Dendritic cell treated with granulocyte-macrophage colony-stimulating factor and Interleukin-4, amounts not matched to agents 40 ng/mL and 50 ng/mL, for 4 days (primary cell): ENCODE measurements around the gene PIK3C2B.

Source experiments
- H3K27ac Mint-ChIP-seq: one replicate; pipeline ENCODE4 v1.8.0; 2022; ENCODE audit warnings: mild to moderate bottlenecking, mixed read lengths
- H3K27me3 Mint-ChIP-seq: one replicate; pipeline ENCODE4 v1.8.0; 2022; ENCODE audit warnings: mild to moderate bottlenecking, mixed read lengths
- H3K36me3 Mint-ChIP-seq: one replicate; pipeline ENCODE4 v1.8.0; 2022; ENCODE audit warnings: low read depth, mixed read lengths
- H3K4me1 Mint-ChIP-seq: one replicate; pipeline ENCODE4 v1.8.0; 2022; ENCODE audit warnings: low read depth, mixed read lengths
- H3K4me3 Mint-ChIP-seq: one replicate; pipeline ENCODE4 v1.8.0; 2022; ENCODE audit warnings: mild to moderate bottlenecking, moderate library complexity, mixed read lengths
- H3K9me3 Mint-ChIP-seq: one replicate; pipeline ENCODE4 v1.8.0; 2022; ENCODE audit warnings: mixed read lengths
- intact Hi-C: fragments of 100-400 bp; cut with micrococcal nuclease; formaldehyde crosslinking; loops from one replicate; pipeline ENCODE4 v1.15.0; 2022

The PIK3C2B gene

DNA sequence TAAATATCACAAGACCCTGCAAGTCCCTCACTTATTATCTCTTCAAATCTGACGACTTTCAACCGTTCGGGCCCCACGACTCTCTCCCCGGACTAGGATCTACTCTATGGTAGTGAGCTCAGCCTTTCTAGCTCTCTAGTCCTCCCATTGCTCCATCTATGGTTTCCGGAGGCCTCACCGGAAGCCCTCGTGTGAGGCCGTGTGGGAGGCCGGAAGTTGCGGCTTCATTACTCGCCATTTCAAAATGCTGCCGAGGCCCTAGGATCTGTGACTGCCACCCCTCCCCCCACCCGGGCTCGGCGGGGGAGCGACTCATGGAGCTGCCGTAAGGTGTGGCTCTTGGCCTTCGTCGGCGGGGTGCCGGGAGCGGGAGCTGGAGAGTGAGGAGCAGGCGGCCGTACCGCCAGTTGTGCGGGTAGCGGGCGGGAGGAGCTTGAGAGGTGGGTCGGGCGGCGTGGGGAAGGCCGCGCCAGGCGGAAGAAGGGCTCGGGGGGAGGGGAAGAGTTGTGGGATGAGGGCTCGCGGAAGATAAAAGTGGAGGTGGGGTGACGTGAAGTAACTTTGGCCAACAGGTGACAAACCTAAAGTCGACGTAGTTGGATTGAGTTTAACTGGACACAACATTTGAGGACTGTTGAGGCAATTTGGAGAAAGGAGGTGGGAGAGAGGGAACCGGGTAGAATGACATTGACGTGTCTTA is 21.7 kb upstream of the PIK3C2B start, which contains the start of gene MDM4:
MDM4 (plus strand) TSS at position 227 of the 700 bp plus-strand sequence. CDS start 9,113 bp downstream, outside the sequence.
- peaks cover 63% of the 10 kb centered on the region for H3K4me1 Mint-ChIP-seq
- intact Hi-C loops: loop anchor here (1.0 kb wide), 1 partner anchor 9 kb away; no protein-coding TSS in a partner anchor
- no peaks in the 10 kb centered on the region for H3K27me3 Mint-ChIP-seq
- peaks cover 27% of the 10 kb centered on the region for H3K36me3 Mint-ChIP-seq
- no peak within 1 kb of the TSS for H3K4me3 Mint-ChIP-seq
- H3K27ac Mint-ChIP-seq: no peak within 1 kb of the TSS
- no peaks in the 10 kb centered on the region for H3K9me3 Mint-ChIP-seq

DNA sequence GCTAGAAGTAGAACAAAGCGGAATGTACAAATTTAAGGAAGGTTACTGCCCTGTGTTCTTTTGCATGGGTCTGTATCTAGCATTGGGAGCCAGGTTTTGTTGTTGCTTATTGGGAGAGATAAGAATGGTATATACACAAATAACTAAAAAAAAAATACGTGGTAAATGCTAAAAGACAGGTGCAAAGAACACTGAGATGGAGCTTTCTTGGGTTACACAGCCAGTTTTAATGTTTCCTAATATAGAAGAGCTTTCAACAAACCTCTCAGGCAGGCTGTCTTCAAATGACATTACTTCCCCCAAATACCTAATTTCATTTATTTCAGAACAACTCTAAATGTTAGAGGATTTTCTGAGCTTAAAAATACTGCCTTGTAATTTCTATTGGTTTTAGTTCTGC is 20.2 kb upstream of the PIK3C2B start:
- peaks cover 53% of the 10 kb centered on the region for H3K4me1 Mint-ChIP-seq
- H3K4me3 Mint-ChIP-seq: no peak overlapping the region
- H3K27ac Mint-ChIP-seq: no peak overlapping the region
- no peaks in the 10 kb centered on the region for H3K9me3 Mint-ChIP-seq
- intact Hi-C loops: no loop called here
- no peaks in the 10 kb centered on the region for H3K27me3 Mint-ChIP-seq
- H3K36me3 Mint-ChIP-seq: peaks cover 25% of the 10 kb centered on the region

DNA sequence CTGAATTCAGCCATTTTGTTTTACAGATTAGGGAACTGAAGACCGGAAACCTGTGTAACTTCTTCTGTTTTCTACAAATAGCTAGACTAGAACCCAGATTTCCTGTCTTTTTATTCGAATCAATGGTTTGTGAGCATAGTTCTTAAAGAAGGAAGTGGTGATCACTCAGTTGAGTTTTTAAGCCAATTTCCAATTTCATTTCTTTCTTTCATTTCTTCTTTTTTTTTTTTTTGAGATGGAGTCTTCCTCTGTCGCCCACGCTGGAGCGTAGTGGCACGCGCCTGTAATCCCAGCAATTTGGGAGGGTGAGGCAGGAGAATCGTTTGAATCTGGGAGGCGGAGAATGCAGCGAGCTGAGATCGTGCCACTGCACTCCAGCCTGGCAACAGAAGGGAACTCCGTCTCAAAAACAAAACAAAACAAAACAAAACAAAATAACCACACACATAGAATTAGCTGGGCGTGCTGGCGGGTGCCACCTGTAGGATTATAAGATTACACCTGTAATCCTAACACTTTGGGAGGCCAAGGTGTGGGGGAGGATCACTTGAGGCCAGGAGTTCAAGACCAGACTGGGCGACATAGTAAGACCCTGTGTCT is 18.6 kb upstream of the PIK3C2B start:
- Mint-ChIP-seq H3K9me3 (no peaks in the 10 kb centered on the region), H3K4me1 (peaks cover 39% of the 10 kb centered on the region), H3K27ac (peak overlapping the region; percentile 95), H3K36me3 (peaks cover 8% of the 10 kb centered on the region), H3K4me3 (peak overlapping the region; percentile 66), H3K27me3 (no peaks in the 10 kb centered on the region)
- intact Hi-C loops: no loop called here

DNA sequence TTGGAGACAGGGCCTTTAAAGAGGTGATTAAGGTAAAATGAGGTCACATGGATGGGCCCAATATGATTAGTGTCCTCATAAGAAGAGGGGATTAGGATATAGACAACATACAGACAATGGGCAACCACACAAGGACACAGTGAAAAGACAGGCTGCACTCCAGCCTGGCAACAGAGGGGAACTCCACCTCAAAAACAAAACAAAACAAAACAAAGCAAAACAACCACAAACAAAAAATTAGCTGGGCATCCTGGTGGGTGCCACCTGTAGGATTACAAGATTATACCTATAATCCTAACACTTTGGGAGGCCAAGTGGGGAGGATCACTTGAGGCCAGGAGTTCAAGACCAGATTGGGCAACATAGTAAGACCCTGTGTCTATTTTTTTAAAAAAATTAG is 16.8 kb upstream of the PIK3C2B start:
- Mint-ChIP-seq H3K27me3 (no peaks in the 10 kb centered on the region), H3K4me1 (peaks cover 41% of the 10 kb centered on the region), H3K9me3 (no peaks in the 10 kb centered on the region), H3K4me3 (no peak overlapping the region), H3K36me3 (no peaks in the 10 kb centered on the region), H3K27ac (peak overlapping the region; percentile 73)
- intact Hi-C loops: no loop called here

DNA sequence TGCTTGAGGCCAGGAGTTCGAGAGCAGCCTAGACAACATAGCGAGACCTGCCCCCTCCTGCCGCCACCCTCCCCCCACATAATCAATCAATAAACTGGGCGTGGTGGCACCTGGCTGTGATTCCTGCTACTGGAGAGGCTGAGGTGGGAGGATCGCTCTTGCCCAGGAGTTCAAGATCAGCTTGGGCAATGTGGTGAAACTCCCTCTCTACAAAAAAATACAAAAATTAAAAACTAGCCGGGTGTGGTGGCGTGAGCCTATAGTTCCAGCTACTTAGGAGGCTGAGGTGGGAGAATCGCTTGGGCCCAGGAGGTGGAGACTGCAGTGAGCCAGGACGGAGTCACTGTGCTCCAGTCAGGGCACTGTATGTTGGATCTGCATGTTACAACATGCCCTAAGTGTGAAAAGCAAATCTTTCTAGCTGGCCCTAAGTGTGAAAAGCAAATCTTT is 14.6 kb upstream of the PIK3C2B start:
- Mint-ChIP-seq H3K36me3 (no peaks in the 10 kb centered on the region), H3K4me3 (no peak overlapping the region), H3K9me3 (no peaks in the 10 kb centered on the region), H3K27ac (peak overlapping the region; percentile 92), H3K4me1 (peaks cover 41% of the 10 kb centered on the region), H3K27me3 (no peaks in the 10 kb centered on the region)
- intact Hi-C loops: loop anchor here (5.0 kb wide), 1 partner anchor 97 kb away; the partner anchor contains the start of gene PPP1R15B

DNA sequence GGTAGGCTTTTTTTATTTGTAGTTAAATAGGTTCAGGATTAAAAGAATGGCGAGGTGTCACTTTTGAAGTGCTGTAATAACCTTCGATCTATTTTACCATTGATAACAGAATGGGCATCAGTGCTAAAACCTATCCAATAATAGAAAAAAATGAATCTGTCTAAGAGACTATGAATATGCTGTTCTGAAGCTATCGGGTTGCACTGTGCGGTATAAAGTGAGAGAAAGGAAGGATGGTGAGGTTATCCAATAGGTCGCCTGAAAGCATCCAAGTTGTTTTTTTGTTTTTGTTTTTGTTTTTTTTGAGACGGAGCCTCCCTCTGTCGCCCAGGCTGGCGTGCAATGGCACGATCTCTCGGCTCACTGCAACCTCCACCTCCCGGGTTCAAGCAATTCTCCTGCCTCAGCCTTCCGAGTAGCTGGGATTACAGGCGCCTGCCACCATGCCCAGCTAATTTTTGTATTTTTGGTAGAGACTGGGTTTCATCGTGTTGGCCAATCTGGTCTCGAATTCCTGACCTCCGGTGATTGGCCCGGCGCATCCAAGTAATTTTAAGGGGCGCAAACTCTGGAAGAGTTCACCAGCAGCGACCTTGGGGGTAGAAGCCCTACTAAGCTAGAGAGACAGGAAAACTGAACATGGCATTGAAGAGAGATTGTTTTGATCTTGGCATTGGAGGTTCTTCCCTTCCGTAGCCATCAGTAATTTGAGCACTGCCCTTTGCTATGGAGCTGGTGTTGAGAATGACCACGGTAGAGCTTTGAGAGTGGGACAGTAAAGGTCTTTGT is 12.9 kb upstream of the PIK3C2B start:
- Mint-ChIP-seq H3K9me3 (no peaks in the 10 kb centered on the region), H3K27me3 (no peaks in the 10 kb centered on the region), H3K27ac (peak overlapping the region; percentile 92), H3K4me3 (peak overlapping the region; percentile 90), H3K4me1 (peaks cover 37% of the 10 kb centered on the region), H3K36me3 (no peaks in the 10 kb centered on the region)
- intact Hi-C loops: loop anchor here (1.0 to 5.0 kb wide), 2 partner anchors 9 to 95 kb away; partner anchors contain the start of genes MDM4 and PPP1R15B

DNA sequence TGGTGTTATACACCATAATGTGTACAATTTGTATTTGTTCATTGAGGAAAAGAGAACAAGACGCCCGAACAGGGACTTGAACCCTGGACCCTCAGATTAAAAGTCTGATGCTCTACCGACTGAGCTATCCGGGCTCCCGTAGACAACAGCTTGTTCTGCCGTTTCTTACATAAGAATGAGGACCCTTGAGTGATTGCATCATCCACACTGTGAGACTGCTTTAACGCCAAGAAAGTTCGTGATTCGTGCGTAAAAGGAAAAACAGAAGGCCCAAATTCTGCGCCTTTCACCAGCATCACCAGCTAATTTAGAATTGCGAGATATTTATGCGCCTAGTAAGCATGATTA is 12.3 kb upstream of the PIK3C2B start:
- peak overlapping the region; percentile 90 for H3K4me3 Mint-ChIP-seq
- peak overlapping the region; percentile 92 for H3K27ac Mint-ChIP-seq
- H3K4me1 Mint-ChIP-seq: peaks cover 37% of the 10 kb centered on the region
- no peaks in the 10 kb centered on the region for H3K27me3 Mint-ChIP-seq
- no peaks in the 10 kb centered on the region for H3K36me3 Mint-ChIP-seq
- intact Hi-C loops: loop anchor here (1.0 to 5.0 kb wide), 2 partner anchors 9 to 95 kb away; partner anchors contain the start of genes MDM4 and PPP1R15B
- H3K9me3 Mint-ChIP-seq: no peaks in the 10 kb centered on the region

DNA sequence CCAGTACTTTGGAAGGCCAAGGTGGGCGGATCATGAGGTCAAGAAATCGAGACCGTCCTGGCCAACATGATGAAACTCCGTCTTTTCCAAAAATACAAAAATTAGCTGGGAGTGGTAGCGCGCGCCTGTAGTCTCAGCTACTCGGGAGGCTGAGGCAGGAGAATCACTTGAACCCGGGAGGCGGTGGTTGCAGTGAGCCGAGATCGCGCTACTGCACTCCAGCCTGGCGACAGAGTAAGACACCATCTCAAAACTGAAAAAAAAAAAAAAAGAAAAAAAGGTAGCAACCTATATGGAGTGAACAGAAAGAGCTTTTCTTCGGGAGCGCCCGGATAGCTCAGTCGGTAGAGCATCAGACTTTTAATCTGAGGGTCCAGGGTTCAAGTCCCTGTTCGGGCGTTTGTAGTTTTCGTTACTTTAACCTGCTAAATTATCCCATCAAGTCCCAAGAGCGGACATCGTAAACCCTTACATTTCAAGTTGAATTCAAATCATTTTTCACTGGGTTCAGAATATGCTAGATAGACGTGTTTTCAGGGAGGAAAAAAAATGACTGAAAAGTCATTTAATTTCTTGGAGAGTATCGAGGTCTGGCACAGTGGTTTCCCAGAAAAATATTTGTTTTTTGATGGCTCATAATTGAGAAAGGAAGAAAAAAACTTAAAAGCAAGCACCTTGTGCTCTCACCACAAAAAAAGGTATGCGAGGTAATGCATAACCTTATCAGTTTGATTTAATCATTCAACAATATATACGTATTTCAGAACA is 11.8 kb upstream of the PIK3C2B start:
- Mint-ChIP-seq H3K4me1 (peaks cover 34% of the 10 kb centered on the region), H3K4me3 (peak overlapping the region; percentile 90), H3K27me3 (no peaks in the 10 kb centered on the region), H3K36me3 (no peaks in the 10 kb centered on the region), H3K27ac (peak overlapping the region; percentile 92), H3K9me3 (no peaks in the 10 kb centered on the region)
- intact Hi-C loops: loop anchor here (5.0 kb wide), 1 partner anchor 94 kb away; the partner anchor contains the start of gene PPP1R15B

DNA sequence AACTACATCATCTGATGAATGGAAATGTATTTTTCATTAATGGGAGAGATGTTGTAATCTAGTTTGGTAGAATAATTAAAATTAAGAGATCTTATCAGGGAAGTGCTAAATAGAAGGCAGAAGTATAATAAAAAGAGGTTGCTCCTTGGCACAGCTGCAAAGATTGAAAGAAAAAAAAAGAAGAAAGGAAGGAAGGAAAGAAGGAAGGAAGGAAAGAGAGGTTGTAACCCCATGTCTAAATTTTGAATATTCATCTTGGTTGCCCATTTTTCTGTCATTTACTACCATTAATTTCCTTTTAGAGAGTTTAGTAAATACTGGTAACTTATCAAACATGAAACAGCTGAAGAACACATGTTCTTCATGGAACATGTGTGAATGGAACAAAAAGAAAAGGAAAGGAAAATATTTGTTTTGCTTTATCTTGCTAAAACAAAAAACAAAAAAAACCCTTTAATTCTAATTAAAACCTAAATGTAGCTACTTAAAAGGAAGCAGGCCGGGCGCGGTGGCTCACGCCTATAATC is 11.1 kb upstream of the PIK3C2B start:
- intact Hi-C loops: loop anchor here (5.0 kb wide), 1 partner anchor 93 kb away; the partner anchor contains the start of gene PPP1R15B
- Mint-ChIP-seq H3K36me3 (no peaks in the 10 kb centered on the region), H3K27ac (peak overlapping the region; percentile 92), H3K27me3 (no peaks in the 10 kb centered on the region), H3K4me3 (peak overlapping the region; percentile 90), H3K4me1 (peaks cover 28% of the 10 kb centered on the region), H3K9me3 (no peaks in the 10 kb centered on the region)

DNA sequence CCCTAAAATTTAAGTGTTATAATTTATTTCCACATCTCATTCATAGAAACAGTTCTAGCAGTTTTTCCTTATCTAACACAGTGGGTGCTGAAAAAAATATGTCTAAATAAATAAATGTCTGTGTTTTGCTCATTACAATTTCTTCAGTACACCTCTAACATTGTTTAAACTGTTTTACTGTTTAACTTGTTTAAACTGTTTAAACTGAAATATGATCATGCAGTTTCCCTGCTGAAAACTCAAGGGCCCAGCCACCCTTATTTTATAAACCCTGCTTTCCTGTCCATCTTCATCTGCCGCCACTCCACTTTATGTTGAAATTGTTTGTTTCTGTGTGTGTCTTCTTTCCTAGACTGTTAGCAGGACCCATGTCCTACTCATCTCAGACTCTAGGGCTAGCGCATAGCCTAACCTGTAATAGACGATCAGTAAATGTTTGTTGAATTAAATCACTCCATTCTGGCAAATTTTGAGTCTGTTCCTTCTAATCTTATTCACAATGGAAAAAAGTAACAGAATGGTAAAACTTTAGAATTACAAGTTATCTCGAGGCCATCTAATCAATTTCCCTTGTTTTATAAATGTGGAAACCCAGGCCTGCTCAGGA is 9.4 kb upstream of the PIK3C2B start:
- intact Hi-C loops: loop anchor here (1.0 kb wide), 1 partner anchor 58 kb away; no protein-coding TSS in a partner anchor
- Mint-ChIP-seq H3K4me1 (peaks cover 36% of the 10 kb centered on the region), H3K9me3 (no peaks in the 10 kb centered on the region), H3K4me3 (no peak overlapping the region), H3K27ac (no peak overlapping the region), H3K27me3 (no peaks in the 10 kb centered on the region), H3K36me3 (no peaks in the 10 kb centered on the region)

DNA sequence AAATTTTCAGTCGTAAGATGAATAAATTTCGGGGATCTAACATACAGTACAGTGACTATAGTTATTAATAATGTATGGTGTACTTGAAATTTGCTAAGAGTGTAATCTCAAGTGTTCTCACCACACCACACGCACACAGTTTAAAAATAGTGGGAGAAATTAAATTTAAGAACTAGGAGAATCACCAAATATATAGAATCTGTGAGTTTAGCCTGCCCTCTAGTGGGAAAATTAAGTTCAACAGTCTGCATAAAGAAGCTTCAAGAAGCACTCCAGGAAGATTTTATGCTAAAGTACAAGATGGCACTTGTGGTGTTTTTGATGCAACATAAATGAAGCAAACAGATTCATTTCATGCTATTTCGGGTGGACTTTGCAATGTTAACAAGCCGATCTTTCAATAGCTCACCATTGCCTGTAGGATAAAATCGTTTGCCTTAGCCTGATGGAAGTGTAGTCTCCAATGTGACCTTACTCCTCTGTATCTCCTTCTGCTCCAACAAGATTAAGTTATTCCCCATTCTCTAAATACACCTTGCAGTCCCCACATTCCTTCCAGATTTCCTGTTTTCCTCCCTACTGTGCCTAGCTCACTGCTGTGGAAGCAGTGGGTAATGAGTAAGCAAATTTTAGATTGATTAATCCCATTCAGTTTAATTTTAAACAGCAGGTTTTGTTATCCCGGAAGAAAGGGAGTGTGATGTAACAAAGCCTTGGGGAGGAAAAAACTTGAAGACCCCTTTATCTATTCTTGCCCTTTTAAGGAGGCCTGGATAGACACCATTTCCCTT is 8.7 kb upstream of the PIK3C2B start:
- H3K9me3 Mint-ChIP-seq: no peaks in the 10 kb centered on the region

DNA sequence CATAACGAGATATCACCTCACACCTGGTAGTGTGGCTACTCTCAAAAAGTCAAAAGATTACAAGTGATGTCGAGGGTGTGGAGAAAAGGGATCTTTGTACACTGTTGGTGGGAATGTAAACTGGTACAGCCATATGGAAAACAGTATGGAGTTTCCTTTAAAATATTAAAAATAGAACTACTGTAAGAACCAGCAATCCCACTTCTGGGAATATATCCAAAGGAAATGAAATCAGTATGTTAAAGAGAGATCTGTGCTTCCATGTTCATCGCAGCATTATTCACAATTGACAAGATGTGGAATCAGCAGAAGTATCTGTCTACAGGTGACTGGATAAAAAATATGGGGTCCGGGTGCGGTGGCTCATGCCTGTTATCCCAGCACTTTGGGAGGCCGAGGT is 7.6 kb upstream of the PIK3C2B start:
- H3K4me1 Mint-ChIP-seq: peaks cover 32% of the 10 kb centered on the region
- H3K36me3 Mint-ChIP-seq: no peaks in the 10 kb centered on the region
- H3K27me3 Mint-ChIP-seq: peaks cover 2% of the 10 kb centered on the region
- H3K27ac Mint-ChIP-seq: no peak overlapping the region
- no peaks in the 10 kb centered on the region for H3K9me3 Mint-ChIP-seq
- intact Hi-C loops: no loop called here
- no peak overlapping the region for H3K4me3 Mint-ChIP-seq

More for the DNA sequence above, 8.7 kb upstream of the PIK3C2B start:
- intact Hi-C loops: loop anchor here (1.0 kb wide), 1 partner anchor 57 kb away; no protein-coding TSS in a partner anchor
- Mint-ChIP-seq H3K4me3 (no peak overlapping the region), H3K27ac (no peak overlapping the region), H3K36me3 (no peaks in the 10 kb centered on the region), H3K4me1 (peaks cover 43% of the 10 kb centered on the region), H3K27me3 (no peaks in the 10 kb centered on the region)
